ENCODE measurements around the gene GPC5.

DNA sequence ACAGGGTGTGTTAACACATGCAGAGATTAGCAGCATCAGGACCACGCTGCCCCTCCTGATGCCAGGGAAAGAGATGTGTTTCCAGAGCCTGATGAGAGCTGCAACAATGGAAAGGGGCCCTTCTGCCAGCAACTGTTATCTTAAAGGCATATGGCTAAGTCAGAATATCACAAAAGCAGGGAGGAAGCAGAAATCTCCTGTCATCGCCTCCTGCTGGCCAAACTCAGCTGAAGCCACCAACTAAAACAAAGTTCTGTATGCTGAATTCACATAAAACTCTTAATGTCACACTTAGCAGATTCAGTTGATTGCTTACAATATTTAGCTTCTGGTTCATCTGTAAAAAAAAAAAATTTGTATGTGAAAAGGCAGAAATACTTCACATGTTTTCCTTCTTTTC is 178.2 kb downstream of the GPC5 start:
- TF ChIP-seq, protein P1, sequence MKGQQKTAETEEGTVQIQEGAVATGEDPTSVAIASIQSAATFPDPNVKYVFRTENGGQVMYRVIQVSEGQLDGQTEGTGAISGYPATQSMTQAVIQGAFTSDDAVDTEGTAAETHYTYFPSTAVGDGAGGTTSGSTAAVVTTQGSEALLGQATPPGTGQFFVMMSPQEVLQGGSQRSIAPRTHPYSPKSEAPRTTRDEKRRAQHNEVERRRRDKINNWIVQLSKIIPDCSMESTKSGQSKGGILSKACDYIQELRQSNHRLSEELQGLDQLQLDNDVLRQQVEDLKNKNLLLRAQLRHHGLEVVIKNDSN (IDR thresholded peaks at IDR 0.05): no peak
- TF ChIP-seq EGR1 (IDR thresholded peaks at IDR 0.05) (no peak), CREB1 (IDR thresholded peaks at IDR 0.05; ENCODE audit: low read depth) (no peak)
- TF ChIP-seq, protein P2, sequence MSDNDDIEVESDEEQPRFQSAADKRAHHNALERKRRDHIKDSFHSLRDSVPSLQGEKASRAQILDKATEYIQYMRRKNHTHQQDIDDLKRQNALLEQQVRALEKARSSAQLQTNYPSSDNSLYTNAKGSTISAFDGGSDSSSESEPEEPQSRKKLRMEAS (IDR thresholded peaks at IDR 0.05): no peak
